SK-N-SH treated with all-trans-retinoic acid at 6 μM for 48 hours (cell line): ENCODE data around the gene FZD4.

ENCODE experiments used
- ATAC-seq: fragments of 200-7000 bp; cut with Tn5 transposase; 3 replicates; pipeline ENCODE4 v1.9.1; 2020; ENCODE audit warnings: mild to moderate bottlenecking, moderate library complexity
- ARNTL ChIP-seq: fragments of 450-650 bp; formaldehyde crosslinking; IDR thresholded peaks from 2 replicates; pipeline ENCODE4 v1.5.0; 2020; ENCODE audit warnings: low read depth, mild to moderate bottlenecking, moderate library complexity, borderline replicate concordance
- BACH2 ChIP-seq: fragments of 250-450 bp; sonication (Bioruptor Pico); IDR thresholded peaks from 2 replicates; pipeline ENCODE4 v1.9.0; 2021; ENCODE audit warnings: mild to moderate bottlenecking, borderline replicate concordance
- CSDC2 ChIP-seq: fragments of 250-450 bp; sonication (Bioruptor Pico); IDR thresholded peaks from 2 replicates; pipeline ENCODE4 v1.5.0; 2020; ENCODE audit warnings: mild to moderate bottlenecking, moderate library complexity
- ESRRG ChIP-seq: fragments of 250-450 bp; sonication (Bioruptor Pico); IDR thresholded peaks from 2 replicates; pipeline ENCODE4 v1.6.1; 2021; ENCODE audit warnings: mild to moderate bottlenecking
- GLIS3 ChIP-seq: fragments of 250-450 bp; sonication (Bioruptor Pico); IDR thresholded peaks from 2 replicates; pipeline ENCODE4 v1.5.0; 2020; ENCODE audit warnings: mild to moderate bottlenecking, moderate library complexity
- ISL1 ChIP-seq: fragments of 250-450 bp; sonication (Bioruptor Pico); IDR thresholded peaks from 2 replicates; pipeline ENCODE4 v2.1.2; 2022; ENCODE audit warnings: mild to moderate bottlenecking, moderate library complexity
- OSR1 ChIP-seq: fragments of 250-450 bp; sonication (Bioruptor Pico); IDR thresholded peaks from 2 replicates; pipeline ENCODE4 v1.8.0; 2022; ENCODE audit warnings: moderate library complexity, mild to moderate bottlenecking, inconsistent platforms
- PPARA ChIP-seq: fragments of 250-450 bp; sonication (Bioruptor Pico); IDR thresholded peaks from 2 replicates; pipeline ENCODE4 v1.5.0; 2020; ENCODE audit warnings: mild to moderate bottlenecking, borderline replicate concordance
- RARB ChIP-seq: fragments of 250-450 bp; sonication (Bioruptor Pico); IDR thresholded peaks from 2 replicates; pipeline ENCODE4 v1.8.0; 2021; ENCODE audit warnings: mild to moderate bottlenecking, moderate library complexity
- TCF4 ChIP-seq: fragments of 250-450 bp; sonication (Bioruptor Pico); IDR thresholded peaks from 2 replicates; pipeline ENCODE4 v1.8.0; 2021; ENCODE audit warnings: mild to moderate bottlenecking, moderate library complexity, borderline replicate concordance
- TOX ChIP-seq: fragments of 250-450 bp; sonication (Bioruptor Pico); IDR thresholded peaks from 2 replicates; pipeline ENCODE4 v1.8.0; 2021; ENCODE audit warnings: mild to moderate bottlenecking, moderate library complexity, borderline replicate concordance
- ZC3H10 ChIP-seq: fragments of 250-450 bp; sonication (Bioruptor Pico); IDR thresholded peaks from 2 replicates; pipeline ENCODE4 v1.5.1; 2021; ENCODE audit warnings: mild to moderate bottlenecking, moderate library complexity
- ZFP30 ChIP-seq: fragments of 450-650 bp; formaldehyde crosslinking; IDR thresholded peaks from 2 replicates; pipeline ENCODE4 v1.5.0; 2022; ENCODE audit warnings: mild to moderate bottlenecking, moderate library complexity
- ZNF565 ChIP-seq: fragments of 450-650 bp; formaldehyde crosslinking; conservative IDR thresholded peaks from 2 replicates; pipeline ENCODE4 v1.5.0; 2020; ENCODE audit warnings: low read depth, mild to moderate bottlenecking, moderate library complexity
- ZNF8 ChIP-seq: fragments of 450-650 bp; formaldehyde crosslinking; IDR thresholded peaks from 2 replicates; pipeline ENCODE4 v1.5.0; 2020; ENCODE audit warnings: mild to moderate bottlenecking, moderate library complexity
- TF ChIP-seq, protein P1 (sequence below): fragments of 250-450 bp; sonication (Bioruptor Pico); IDR thresholded peaks from 2 replicates; pipeline ENCODE4 v1.8.0; 2020; ENCODE audit warnings: mild to moderate bottlenecking, moderate library complexity, borderline replicate concordance
- TF ChIP-seq, protein P2 (sequence below): fragments of 250-450 bp; sonication (Bioruptor Pico); IDR thresholded peaks from 2 replicates; pipeline ENCODE4 v1.5.1; 2021; ENCODE audit warnings: mild to moderate bottlenecking, moderate library complexity
- TF ChIP-seq, protein P3 (sequence below): fragments of 250-450 bp; sonication (Bioruptor Pico); IDR thresholded peaks from 2 replicates; pipeline ENCODE4 v1.8.0; 2021; ENCODE audit warnings: low read depth, mild to moderate bottlenecking, moderate library complexity, borderline replicate concordance
- TF ChIP-seq, protein P4 (sequence below): fragments of 250-450 bp; sonication (Bioruptor Pico); IDR thresholded peaks from 2 replicates; pipeline ENCODE4 v1.5.0; 2020; ENCODE audit warnings: mild to moderate bottlenecking, moderate library complexity
- TF ChIP-seq, protein P5 (sequence below): fragments of 250-450 bp; sonication (Bioruptor Pico); IDR thresholded peaks from 2 replicates; pipeline ENCODE4 v1.5.1; 2020; ENCODE audit warnings: low read depth, mild to moderate bottlenecking, moderate library complexity

The FZD4 gene

DNA sequence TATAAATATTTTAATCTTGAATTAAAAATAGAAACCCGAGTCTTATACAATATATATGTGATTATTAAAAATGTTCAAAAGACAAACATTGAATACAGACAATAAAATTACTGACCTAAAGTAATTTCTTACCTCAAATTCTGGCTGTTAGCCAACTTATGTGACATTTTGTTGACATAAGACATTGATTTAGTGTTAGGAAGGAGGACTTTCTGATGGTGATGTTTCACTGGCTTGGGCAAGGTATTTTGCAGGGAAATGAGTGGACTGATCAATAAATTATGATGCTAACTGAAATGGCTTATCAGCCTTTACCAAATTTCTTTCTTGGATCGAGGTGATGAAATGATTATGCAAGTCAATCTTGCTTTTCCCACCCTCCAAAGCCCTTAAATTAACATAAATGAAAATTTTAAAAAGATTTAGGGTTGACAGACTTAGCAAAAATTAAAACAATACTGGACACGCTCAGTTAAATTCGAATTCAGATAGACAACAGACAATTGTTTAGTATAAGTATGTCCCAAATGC lies 33.2 kb upstream of the FZD4 start (continued):
- TF ChIP-seq ZFP30 (CRISPR knock-in tag) (no peak), RARB (CRISPR knock-in tag) (no peak), ARNTL (no peak), PPARA (no peak)
- TF ChIP-seq, protein P1, sequence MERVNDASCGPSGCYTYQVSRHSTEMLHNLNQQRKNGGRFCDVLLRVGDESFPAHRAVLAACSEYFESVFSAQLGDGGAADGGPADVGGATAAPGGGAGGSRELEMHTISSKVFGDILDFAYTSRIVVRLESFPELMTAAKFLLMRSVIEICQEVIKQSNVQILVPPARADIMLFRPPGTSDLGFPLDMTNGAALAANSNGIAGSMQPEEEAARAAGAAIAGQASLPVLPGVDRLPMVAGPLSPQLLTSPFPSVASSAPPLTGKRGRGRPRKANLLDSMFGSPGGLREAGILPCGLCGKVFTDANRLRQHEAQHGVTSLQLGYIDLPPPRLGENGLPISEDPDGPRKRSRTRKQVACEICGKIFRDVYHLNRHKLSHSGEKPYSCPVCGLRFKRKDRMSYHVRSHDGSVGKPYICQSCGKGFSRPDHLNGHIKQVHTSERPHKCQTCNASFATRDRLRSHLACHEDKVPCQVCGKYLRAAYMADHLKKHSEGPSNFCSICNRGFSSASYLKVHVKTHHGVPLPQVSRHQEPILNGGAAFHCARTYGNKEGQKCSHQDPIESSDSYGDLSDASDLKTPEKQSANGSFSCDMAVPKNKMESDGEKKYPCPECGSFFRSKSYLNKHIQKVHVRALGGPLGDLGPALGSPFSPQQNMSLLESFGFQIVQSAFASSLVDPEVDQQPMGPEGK: no peak

DNA sequence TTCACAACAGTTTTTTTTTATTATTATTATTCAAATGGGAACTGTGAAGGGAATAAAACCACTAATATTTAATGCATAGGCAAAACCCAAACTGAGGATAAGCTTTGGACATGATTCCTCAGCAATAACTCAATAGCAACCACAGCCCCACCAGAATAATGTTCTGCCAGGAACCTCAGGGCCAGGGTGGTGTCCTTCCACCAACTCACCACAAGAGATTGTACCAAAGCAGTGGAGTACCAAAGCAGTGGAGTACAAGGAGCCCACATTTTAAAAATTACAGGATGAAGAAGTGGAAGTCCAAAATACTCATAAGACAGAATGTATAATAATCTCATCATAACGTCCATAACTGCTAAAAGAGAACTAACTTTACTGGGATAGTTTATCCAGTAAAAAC lies 32.5 kb upstream of the FZD4 start:
- TF ChIP-seq PPARA (no peak), ESRRG (CRISPR knock-in tag) (no peak), BACH2 (no peak), ISL1 (CRISPR knock-in tag) (no peak), ZC3H10 (CRISPR knock-in tag) (no peak), CSDC2 (CRISPR knock-in tag) (no peak), OSR1 (CRISPR knock-in tag) (no peak), ZNF565 (CRISPR knock-in tag) (no peak), ZNF8 (CRISPR knock-in tag) (no peak), GLIS3 (CRISPR knock-in tag) (no peak), TOX (CRISPR knock-in tag) (no peak), TCF4 (CRISPR knock-in tag) (no peak)
- TF ChIP-seq, protein P2, sequence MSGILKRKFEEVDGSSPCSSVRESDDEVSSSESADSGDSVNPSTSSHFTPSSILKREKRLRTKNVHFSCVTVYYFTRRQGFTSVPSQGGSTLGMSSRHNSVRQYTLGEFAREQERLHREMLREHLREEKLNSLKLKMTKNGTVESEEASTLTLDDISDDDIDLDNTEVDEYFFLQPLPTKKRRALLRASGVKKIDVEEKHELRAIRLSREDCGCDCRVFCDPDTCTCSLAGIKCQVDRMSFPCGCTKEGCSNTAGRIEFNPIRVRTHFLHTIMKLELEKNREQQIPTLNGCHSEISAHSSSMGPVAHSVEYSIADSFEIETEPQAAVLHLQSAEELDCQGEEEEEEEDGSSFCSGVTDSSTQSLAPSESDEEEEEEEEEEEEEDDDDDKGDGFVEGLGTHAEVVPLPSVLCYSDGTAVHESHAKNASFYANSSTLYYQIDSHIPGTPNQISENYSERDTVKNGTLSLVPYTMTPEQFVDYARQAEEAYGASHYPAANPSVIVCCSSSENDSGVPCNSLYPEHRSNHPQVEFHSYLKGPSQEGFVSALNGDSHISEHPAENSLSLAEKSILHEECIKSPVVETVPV: no peak
- TF ChIP-seq, protein P3, sequence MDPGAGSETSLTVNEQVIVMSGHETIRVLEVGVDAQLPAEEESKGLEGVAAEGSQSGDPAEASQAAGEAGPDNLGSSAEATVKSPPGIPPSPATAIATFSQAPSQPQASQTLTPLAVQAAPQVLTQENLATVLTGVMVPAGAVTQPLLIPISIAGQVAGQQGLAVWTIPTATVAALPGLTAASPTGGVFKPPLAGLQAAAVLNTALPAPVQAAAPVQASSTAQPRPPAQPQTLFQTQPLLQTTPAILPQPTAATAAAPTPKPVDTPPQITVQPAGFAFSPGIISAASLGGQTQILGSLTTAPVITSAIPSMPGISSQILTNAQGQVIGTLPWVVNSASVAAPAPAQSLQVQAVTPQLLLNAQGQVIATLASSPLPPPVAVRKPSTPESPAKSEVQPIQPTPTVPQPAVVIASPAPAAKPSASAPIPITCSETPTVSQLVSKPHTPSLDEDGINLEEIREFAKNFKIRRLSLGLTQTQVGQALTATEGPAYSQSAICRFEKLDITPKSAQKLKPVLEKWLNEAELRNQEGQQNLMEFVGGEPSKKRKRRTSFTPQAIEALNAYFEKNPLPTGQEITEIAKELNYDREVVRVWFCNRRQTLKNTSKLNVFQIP (CRISPR knock-in tag): no peak
- TF ChIP-seq, protein P4, sequence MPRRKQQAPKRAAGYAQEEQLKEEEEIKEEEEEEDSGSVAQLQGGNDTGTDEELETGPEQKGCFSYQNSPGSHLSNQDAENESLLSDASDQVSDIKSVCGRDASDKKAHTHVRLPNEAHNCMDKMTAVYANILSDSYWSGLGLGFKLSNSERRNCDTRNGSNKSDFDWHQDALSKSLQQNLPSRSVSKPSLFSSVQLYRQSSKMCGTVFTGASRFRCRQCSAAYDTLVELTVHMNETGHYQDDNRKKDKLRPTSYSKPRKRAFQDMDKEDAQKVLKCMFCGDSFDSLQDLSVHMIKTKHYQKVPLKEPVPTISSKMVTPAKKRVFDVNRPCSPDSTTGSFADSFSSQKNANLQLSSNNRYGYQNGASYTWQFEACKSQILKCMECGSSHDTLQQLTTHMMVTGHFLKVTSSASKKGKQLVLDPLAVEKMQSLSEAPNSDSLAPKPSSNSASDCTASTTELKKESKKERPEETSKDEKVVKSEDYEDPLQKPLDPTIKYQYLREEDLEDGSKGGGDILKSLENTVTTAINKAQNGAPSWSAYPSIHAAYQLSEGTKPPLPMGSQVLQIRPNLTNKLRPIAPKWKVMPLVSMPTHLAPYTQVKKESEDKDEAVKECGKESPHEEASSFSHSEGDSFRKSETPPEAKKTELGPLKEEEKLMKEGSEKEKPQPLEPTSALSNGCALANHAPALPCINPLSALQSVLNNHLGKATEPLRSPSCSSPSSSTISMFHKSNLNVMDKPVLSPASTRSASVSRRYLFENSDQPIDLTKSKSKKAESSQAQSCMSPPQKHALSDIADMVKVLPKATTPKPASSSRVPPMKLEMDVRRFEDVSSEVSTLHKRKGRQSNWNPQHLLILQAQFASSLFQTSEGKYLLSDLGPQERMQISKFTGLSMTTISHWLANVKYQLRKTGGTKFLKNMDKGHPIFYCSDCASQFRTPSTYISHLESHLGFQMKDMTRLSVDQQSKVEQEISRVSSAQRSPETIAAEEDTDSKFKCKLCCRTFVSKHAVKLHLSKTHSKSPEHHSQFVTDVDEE (CRISPR knock-in tag): no peak
- TF ChIP-seq, protein P1: no peak
- TF ChIP-seq, all 23 proteins: peak for 0
- ATAC-seq: no peak

DNA sequence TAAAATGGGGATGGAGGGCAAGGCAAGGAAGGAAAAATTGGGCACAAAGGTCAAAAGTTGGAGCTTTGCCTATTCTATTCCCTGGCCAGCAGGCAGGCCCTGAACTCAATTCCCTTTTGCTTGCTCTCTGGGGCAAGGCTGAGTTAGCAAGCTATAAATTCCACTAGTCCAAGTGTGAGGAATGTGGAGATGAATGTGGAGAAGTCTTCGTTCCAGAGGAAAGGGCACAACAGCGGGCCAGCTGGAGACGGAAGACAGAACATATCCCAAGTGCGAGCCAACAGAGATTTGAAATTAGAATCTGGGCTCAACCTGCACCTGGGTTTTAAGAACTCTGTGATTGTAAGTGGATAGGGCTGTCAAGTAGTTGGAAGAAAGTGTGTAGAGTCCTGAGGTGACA lies 29.5 kb upstream of the FZD4 start:
- TF ChIP-seq OSR1 (CRISPR knock-in tag) (no peak), ARNTL (no peak), BACH2 (no peak), PPARA (no peak), ISL1 (CRISPR knock-in tag) (no peak), ZC3H10 (CRISPR knock-in tag) (no peak), ZFP30 (CRISPR knock-in tag) (no peak), ESRRG (CRISPR knock-in tag) (no peak)
- TF ChIP-seq, protein P5, sequence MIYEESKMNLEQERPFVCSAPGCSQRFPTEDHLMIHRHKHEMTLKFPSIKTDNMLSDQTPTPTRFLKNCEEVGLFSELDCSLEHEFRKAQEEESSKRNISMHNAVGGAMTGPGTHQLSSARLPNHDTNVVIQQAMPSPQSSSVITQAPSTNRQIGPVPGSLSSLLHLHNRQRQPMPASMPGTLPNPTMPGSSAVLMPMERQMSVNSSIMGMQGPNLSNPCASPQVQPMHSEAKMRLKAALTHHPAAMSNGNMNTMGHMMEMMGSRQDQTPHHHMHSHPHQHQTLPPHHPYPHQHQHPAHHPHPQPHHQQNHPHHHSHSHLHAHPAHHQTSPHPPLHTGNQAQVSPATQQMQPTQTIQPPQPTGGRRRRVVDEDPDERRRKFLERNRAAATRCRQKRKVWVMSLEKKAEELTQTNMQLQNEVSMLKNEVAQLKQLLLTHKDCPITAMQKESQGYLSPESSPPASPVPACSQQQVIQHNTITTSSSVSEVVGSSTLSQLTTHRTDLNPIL (CRISPR knock-in tag): no peak
- ATAC-seq: no peak
